IPS-NIHi7 (cell line): ENCODE results near the gene GMEB2.
A peak's percentile ranks its signal among the peaks of the same experiment; 100 is the strongest.

ENCODE experiments used
- DNase-seq: peaks from one replicate; pipeline ENCODE4 v3.0.0; 2012; ENCODE audit warnings: mixed read lengths; ENCODE audit errors: extremely low spot score

The GMEB2 gene

DNA sequence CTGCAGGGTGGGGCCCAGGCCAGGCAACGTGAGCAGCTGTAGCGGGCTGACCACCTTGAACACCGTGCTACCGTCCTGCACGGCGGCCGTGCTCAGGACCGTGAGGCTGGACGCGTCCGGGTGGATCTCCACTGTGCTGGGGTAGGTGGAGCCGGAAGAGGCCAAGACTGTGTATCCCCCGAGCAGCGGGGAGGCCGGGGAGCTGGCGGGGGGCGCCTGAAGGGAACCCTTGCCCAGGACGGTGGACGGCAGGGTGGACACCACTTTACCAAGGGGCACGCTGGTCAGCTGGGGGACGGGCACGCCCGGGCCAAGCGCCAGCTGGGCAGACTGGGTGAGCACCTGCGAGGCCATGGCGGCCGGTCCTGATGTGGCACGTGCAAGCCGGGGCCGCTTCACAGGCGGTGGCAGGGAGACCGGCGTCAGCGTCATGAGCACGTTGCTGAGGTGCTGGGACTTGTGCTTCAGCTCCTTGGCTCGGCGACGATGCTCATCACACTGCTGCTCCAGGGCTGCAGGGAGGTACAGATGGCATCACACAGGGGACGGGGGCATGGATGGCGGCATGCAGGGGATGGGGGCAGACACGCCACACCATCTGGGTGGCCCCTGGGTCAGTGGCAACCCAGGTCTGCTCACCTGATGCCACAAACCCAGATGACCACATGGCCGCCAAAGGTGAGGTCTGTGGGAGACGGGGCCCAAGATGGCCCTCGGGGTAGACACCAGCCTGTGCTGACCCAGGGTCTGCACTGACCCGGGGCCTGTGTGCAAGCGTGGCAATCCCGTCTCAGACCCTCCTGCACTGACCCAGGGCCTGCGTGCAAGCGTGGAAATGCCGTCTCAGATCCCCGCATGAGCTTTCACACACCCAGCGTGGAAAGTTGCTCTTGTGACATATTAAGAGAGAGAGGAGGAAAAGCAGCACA lies 36.4 kb downstream of the GMEB2 start:
- DNase-seq: no peak

DNA sequence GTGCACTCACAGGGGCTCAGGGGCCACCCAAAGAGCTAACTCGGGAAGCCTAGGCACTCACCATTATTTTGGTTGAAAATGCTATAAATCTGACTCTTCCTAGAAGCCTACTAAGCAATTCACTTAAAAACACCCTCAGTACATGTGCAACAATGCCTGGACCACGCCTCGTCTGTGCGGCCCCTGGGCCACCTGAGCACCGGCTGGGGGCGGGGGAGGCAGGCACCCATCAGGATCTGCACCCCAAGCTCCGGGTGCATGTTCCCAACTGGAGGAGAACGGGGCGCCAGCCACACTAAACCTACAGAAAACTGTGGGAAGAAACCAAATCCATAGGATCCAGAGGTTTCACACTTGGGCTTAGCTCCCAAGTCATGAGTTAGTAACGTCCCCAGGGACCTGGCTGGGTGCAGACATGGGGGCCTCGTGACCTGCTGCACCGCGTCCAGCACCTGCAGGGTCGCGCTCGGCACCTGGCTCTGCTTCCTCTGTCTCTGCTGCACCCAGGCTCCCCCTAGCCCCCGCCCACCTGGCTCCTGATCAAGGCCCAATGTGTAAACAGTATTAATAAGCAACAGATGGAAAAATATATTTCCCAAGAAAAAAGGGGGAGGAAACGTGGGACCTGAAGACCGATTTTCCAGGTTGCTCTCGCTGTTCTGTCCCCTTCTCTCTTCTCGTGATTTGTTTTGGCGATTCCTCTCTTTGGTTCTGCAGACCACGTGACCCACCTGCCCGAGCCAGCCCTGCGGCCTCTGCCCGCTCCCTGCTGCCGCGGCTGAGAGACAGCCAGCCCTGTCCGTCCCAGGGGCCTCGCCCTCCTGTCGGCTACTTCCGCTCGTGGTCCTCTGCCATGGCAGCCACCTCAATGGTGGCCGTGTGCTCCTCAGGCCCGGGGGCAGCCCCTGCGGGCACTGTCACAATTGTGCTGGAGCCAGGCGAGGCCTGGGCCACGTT lies 37.4 kb downstream of the GMEB2 start:
- no peak for DNase-seq

DNA sequence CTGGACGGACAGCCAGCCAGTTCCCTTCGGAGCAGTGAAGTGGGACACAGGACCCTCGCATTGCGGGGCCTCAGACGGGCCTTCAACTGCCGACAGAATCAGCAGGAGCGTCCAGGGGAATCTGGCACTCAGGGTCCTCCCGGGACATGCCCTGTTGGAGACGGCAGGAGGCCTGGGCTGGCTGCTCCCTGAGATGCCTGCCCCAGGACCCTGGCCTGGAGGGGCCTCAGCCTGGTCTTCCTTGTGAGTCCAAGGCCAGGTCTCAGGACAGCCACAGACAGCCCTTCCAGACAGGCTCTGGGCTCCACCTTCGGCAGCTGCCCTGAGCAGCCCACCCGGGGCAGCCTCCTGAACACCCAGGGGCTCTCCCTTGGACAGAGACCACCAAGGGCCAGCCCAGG lies 38.3 kb downstream of the GMEB2 start:
- no peak for DNase-seq

DNA sequence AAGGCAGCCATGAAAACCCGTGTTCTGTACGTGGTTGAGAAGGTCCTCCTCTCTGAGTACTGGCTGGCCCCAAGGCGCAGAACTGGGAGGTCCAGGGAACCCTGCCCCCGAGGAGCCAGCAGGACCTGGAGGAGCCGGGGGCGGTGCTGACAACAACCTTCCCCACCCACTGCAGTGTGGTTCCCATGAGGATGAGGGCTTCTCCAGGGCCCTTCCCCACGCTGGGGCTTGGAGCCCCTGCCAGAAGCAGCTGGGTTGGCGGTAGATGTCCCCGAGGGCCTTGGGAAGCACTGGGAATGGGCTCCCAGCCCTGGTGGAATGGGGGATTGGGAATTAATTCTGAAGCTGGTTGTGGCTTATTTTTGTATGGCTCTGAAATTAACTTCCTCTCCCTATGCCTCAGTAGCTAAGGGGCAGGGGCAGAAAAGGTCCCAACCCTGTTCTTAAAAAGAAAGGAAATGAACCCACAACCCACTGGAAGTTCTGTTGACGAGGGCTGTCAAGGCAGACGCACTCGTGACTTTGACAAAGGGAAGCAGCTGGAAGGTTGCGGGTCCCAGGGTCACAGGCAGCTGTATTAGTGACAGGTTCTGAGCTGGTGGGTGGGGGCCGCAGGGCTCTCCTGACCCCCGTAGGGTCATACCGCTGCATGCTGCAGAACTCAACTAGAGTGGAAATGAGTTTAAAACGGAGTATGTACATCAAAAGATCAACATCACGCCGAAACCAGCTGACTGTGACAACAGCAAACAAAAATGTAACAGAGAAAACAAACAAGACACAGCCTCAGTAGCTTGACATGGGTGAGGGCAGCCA lies 38.9 kb downstream of the GMEB2 start:
- no peak for DNase-seq

DNA sequence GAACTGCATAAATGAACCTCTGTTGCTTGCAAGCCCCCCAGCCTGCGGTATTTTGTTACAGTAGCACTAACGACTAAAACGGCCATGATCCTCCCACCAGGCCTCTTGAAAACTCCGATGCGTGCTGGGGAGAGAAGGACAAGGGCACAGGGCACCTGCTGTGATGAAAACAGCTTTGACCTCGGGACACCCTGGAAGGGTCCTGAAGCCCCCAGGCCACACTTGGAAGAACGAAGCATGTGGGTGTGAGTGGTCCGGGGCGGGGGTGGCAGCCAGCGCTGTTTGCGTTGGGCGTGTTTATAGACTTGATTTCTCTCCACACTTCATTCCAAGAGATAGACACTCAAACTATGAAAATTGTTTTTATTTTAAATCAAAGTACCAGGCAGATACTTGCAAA lies 39.6 kb downstream of the GMEB2 start:
- DNase-seq: no peak

DNA sequence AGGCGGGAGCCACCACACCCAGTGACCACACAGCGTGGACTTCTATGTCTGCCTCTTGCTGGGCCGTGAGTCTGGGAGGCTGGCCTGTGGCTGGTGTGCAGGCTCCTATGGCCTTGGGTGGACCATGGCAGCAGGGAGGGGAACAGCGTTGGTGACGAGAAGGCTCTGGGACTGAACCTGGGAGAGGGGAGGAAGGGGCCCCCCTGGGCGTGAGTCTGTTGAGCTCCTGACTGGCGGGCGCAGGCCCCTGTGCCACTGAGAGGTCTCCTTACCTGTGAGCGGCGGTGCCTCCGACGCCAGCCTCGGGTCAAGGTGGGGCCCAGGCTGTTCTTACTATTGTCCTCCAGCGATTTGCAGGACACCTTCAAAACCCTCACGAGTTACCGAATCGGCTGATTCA lies 40.1 kb downstream of the GMEB2 start:
- DNase-seq: no peak

DNA sequence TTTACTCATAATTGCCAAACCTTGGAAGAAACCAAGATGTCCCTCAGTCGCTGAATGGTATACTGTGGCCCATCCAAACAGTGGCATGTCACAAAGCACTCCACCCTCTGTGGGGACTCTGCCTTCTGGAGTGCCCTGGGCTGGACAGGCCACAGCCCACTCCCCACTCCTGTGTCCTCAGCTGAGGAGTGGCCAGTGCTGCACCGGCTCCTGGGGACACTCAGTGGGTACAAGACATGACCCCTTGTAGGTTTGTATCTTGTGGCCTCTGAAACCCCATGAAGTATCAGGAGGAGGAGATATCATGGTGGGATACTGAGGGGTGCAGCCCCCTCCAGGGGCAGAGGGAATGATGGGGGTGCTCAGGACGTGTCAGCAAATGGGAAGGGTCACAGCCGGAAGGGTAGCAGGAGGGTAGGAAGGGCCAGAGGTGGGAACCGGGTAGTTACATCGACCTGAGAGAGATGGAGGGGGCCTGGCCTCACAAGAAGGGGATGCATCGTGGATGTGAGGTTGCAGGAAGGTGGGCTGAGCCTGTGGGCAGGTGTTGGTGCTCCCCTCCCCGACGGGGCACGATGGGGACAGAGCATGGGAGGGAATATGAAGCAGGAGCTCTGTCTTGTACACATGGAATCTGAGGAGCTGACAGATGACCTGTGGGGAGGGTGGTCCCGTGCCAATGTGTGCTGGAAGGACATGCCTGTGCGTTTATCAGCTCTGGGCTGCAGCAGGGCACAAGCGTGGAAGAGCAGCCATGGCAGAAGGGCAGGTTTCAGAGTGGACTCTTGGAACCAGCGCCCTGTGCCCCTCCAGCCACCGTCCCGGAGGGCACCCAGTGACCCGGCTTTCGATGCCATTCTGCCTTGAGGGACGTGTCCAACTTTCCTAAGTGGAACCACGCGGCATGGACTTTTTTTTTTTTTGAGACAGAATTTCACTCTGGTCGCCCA lies 41.0 kb downstream of the GMEB2 start:
- no peak for DNase-seq

DNA sequence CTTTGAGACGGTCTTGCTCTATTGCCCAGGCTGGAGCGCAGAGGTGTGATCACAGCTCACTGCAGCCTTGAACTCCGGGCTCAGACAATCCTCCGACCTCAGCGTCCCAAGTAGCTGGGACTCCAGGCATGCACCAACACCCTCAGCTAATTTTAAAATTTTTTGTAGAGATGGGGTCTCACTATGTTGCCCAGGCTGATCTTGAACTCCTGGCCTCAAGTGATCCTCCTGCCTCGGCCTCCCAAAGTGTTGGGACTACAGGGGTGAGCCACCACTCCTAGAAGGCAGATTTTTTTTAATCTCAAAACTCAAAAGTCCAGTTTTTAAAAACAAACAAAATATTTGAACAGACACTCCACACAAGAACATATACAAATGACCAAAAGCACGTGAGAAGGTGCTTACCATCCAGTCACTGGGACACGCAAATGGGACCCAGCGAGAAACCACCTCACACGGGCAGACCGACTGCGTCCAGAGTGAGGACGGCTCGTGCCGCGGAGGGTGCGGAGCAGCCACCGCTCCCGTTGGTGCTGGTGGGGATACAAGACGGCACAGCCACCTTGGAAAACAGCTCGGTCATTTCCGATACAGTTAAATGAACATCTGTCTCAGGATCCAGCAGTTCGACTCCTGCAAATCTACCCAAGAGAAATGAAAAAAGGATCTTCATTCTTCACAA lies 44.4 kb downstream of the GMEB2 start:
- DNase-seq: no peak

DNA sequence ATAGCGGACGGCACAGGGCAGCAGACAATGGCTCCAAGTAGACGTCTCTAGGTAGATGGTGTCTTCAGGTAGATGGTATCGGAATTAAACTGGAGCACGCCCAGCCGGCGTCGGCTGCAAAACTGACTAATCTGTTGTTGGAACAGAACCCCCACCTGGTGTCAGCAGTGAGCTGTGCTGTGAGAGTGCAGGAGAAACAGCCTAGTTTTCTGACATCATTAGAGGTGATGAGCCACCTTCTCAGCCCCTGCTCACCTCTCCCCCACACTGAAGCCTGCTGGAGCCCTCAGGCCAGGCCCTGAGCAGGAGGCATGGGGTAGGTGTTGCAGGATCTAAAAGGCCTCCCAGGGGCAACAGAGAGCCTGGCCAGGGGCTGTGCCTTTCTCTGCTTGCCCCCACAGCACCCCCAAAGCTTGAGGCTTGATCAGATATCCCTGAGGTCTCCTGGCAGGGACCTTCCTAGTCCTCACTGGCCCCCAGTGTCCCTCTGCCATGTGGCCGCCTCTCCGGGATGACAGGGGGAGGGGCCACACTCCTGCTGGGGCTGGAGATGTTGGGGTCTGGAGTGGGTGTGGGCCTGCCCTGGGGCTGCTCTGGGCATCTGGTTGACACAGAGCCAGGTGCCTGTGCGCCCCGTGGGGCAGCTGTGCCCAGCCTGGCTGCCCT lies 46.0 kb downstream of the GMEB2 start:
- peak; percentile 69 for DNase-seq

DNA sequence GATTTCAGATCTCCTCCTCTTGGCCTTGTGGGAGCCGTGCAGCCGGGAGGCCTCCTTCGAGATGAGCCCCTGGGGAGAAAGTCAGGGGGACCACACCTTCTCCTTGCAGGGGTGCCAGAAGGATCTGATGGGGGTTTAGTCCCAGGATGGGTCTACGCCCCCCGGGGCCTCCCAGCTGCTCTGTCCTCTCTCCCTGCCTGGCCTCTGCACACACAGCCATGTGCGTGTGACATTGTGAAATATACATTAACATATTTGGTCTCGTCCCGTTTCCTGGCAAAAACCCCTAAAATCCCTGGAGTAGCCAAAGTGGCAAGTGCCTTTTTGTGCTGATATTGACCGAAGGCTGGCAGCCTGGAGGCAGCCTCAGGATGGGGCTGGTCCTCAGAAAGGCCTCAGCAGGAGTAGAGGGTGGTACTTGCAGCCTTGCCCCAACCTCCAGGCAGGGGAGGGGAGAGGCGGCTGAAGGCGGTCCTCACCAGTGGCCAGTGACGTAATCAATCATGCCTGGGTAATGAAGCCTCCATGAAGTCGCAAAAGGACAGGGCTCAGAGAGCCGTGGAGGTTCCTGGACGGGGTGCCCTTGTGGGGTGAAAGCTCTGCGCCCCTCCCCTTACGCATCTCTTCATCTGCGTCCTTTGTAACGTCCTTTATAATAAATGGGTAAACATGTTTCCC lies 47.7 kb downstream of the GMEB2 start:
- DNase-seq: no peak

DNA sequence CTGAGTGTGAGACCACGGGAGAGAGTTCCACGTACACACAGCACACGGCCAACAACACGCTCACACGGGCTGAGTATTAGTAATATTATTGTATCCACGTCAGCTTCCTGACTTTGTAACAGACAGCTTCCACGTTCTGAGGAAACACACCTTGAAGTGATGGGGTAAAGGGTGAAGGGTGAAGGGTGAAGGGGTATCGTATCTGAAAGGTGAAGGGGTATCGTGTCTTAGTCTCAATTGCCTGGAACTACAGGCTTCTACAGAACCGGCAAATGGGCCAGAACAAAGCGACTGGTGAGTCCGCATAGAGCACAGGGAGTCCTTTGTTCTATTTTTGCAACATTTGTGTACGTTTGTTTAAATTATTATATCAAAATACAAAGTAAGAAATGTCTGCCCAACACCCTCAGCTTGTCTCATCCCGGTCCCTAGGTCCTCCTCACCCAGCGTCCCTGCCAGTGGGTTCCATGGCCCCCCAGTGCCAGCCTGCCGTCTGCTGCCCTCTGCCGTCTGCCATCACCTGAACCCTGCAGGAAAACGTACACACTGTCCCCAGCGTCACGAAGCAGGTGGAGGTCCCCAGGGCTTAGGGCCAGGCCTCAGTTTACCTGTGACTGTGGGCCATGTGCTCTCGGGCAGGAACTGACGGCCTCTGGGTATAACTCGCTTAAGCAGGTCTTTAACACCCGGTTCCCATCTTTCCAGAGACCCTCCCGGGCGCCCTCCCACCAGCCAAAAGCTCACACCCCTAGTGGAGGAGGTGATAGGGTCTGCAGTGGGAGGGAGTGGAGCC lies 48.5 kb downstream of the GMEB2 start:
- DNase-seq: no peak

DNA sequence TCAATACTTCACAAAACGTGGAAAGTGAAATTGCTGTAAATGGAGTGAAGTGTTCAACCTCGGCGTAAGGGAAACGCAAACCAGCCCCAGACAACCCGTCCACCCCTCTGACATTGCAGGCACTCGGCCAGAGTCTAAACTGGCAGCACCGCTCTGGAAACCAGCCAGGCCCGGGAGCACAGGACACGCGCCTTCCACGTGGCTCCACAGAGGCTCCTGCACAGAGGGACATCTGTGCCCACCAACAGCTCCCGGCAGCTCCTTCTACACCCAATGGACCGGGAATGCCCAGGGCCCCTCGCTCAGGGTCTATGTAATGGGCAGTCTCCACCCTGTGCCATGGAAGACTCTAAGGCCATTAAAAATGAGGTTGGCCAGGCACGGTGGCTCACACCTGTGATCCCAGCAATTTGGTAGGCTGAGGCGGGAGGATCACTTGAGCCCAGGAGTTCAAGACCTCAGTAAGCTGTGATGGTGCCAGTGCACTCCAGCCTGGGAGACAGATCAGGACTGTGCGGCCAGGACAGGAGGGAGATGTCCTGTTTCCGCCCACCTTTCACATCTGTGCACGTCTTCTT lies 49.5 kb downstream of the GMEB2 start:
- no peak for DNase-seq

DNA sequence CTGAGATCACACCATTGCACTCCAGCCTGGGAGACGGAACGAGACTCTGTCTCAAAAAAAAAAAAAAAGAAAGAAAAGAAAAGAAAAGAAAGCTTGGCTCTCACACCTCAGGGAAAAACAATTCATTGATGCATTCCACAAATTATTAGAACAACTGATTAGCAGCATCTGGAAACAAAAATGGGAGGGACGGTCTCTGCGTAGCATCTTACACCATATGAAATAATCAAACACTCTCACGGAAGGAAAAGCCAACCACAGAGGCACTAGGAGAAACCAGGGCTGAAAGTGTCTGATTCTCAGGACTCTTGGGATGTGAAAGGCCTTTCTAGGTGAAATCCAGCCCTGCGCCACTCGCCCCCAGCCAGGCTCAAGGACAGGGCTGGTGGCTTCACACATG lies 50.6 kb downstream of the GMEB2 start:
- DNase-seq: no peak

DNA sequence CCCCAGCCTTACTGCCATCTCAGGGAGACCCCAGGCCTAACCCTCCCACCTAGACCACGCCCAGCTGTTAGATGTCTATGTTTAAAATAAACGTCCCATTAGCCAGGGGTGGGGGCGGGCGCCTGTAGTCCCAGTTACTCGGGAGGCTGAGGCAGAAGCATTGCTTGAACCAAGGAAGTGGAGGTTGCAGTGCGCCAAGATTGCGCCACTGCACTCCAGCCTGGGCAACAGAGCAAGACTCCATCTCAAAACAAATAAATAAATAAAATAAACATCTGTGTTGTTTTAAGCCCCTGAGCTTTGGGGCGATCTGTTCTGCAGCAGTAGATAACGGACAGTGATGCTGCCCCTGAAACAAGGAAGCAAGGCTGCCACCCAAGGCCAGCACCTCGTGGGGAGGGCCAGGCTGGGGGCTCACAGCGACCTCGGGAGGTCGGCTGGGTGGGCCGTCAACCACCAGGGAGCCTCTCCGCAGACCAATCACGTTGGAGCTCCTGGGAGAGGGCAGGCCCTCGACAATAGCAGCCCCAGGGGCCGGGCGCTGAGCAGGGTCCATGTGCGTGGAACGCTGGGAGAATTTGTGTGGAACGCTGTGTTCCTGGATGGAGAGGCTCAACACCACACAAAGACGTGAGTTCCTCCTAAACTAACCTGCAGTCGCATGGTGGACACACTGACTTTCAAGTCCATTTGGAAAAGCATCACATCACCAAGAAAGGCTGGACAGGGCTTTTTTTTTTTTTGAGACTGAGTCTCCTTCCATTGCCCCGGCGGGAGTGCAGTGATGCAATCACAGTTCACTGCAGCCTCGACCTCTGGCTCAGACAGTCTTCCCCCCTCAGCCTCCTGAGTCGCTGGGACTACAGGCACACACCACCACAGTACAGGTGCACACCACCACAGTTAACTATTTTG lies 51.8 kb downstream of the GMEB2 start:
- DNase-seq: no peak

DNA sequence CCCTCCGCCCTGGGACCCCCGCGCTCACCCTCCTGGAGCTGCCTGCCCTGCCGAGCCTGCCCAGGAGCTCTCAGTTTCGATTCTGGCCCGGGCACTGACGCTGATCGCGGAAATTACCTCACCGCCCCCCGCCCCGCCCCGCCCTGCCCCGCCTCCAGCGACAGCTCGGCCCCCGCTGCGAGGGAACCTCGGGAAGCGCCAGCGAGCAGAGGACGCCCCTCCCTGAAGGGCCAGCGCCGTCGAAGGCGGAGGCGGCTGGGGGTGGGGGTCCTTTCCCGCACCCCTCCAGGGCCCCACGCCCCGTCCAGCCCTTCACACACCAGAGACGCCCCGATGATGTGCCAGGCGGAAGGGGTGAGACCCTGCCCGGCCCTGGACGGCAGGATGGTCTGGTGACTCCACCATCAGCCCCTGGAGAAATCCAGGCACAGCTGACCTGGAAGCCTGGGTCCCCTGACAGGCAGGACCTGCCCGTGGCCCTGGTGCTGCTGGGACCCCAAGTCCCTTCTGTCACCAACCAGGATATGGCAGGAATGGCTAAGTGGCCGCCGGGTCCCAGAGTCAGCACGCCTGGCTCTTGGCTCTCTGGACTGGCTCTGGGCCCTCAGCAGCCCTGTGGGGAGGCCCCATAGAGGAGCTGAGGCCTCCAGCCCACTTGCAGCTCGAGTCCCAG lies 52.6 kb downstream of the GMEB2 start, which contains the start of gene HELZ2:
Gene HELZ2, minus strand, starts transcription at position 84 of the 673 bp plus-strand sequence. CDS start 1,854 bp downstream, outside the sequence.
- DNase-seq: peak; percentile 87

DNA sequence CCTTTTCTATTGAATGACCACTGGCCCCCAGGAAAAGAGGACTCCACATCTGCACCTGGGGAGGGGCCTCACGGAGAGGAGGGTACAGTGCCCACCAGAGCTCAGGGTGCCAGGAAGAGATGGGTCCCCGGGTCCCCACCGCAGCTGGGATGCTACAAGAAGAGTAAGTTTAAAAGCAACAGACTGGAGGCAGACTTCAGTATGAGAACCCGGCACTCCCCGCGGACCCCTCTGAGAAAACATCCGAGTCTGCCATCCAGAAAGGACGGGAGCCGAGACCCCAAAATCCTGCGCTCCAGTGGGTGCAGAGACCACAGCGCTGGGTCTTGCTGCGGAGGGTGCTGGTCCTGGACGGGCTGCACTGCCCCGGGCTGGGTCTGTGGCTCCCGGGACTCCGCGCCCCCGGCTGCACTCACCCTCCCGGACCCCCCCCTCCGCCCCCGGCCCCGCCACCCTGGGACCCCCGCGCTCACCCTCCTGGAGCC lies 53.2 kb downstream of the GMEB2 start:
- DNase-seq: no peak
